Measurements from ENCODE around the gene OR6P1. TPM values are rescaled to one million over a fixed set of nuclear protein-coding genes. Genes with fewer than 3 reads are reported as not detected.

The OR6P1 gene
- total RNA-seq, 1 donor from 2014 or later = not detected

- no peaks in the 10 kb centered on the region for H3K4me1 ChIP-seq
- H3K27ac ChIP-seq = no peak overlapping the region
- H3K9me3 ChIP-seq = no peaks in the 10 kb centered on the region
- intact Hi-C loops (cut with DNase I) = no loop called here
- H3K36me3 ChIP-seq = no peaks in the 10 kb centered on the region
- H3K4me3 ChIP-seq = no peak overlapping the region
- no peaks in the 10 kb centered on the region for H3K27me3 ChIP-seq
- TF ChIP-seq POLR2A (IDR thresholded peaks at IDR 0.05) = no peak
- no peak for TF ChIP-seq POLR2AphosphoS5 (IDR thresholded peaks at IDR 0.05; ENCODE audit: insufficient read depth in 1 of 2, low read depth in 1 of 2)
- TF ChIP-seq CTCF (IDR thresholded peaks at IDR 0.05) = no peak
- no peak for DNase-seq (ENCODE audit: extremely low spot score in 2 of 2)
Measured at GRCh38 chr1:158572226-158572625, 1.8 kb upstream of the OR6P1 start.

- H3K27me3 ChIP-seq = no peaks in the 10 kb centered on the region
- DNase-seq (ENCODE audit: extremely low spot score in 2 of 2) = no peak
- intact Hi-C loops (cut with DNase I) = no loop called here
- no peak overlapping the region for H3K27ac ChIP-seq
- H3K4me3 ChIP-seq = no peak overlapping the region
- H3K4me1 ChIP-seq = no peaks in the 10 kb centered on the region
- no peaks in the 10 kb centered on the region for H3K9me3 ChIP-seq
- no peak for TF ChIP-seq POLR2A (IDR thresholded peaks at IDR 0.05)
- no peak for TF ChIP-seq POLR2AphosphoS5 (IDR thresholded peaks at IDR 0.05; ENCODE audit: insufficient read depth in 1 of 2, low read depth in 1 of 2)
- TF ChIP-seq CTCF (IDR thresholded peaks at IDR 0.05) = no peak
- H3K36me3 ChIP-seq = no peaks in the 10 kb centered on the region
Measured at GRCh38 chr1:158564608-158565007, 5.8 kb downstream of the OR6P1 start.

- TF ChIP-seq CTCF (IDR thresholded peaks at IDR 0.05) = no peak
- no peak for TF ChIP-seq POLR2A (IDR thresholded peaks at IDR 0.05)
- no peak for TF ChIP-seq POLR2AphosphoS5 (IDR thresholded peaks at IDR 0.05; ENCODE audit: insufficient read depth in 1 of 2, low read depth in 1 of 2)
- intact Hi-C loops (cut with DNase I) = no loop called here
- H3K27ac ChIP-seq = no peak overlapping the region
- H3K4me3 ChIP-seq = no peak overlapping the region
- DNase-seq (ENCODE audit: extremely low spot score in 2 of 2) = no peak
- no peaks in the 10 kb centered on the region for H3K36me3 ChIP-seq
- no peaks in the 10 kb centered on the region for H3K4me1 ChIP-seq
- H3K9me3 ChIP-seq = no peaks in the 10 kb centered on the region
- no peaks in the 10 kb centered on the region for H3K27me3 ChIP-seq
Measured at GRCh38 chr1:158563853-158564252, 6.5 kb downstream of the OR6P1 start.

GRCh38 chr1:158559696-158560095, 10.7 kb downstream of the OR6P1 start:
- H3K27me3 ChIP-seq = no peaks in the 10 kb centered on the region
- no peak overlapping the region for H3K4me3 ChIP-seq
- no peak for TF ChIP-seq POLR2A (IDR thresholded peaks at IDR 0.05)
- no peak for TF ChIP-seq CTCF (IDR thresholded peaks at IDR 0.05)
- TF ChIP-seq POLR2AphosphoS5 (IDR thresholded peaks at IDR 0.05; ENCODE audit: insufficient read depth in 1 of 2, low read depth in 1 of 2) = no peak
- intact Hi-C loops (cut with DNase I) = no loop called here
- no peak overlapping the region for H3K27ac ChIP-seq
- H3K9me3 ChIP-seq = no peaks in the 10 kb centered on the region
- H3K4me1 ChIP-seq = no peaks in the 10 kb centered on the region
- DNase-seq (ENCODE audit: extremely low spot score in 2 of 2) = no peak
- no peaks in the 10 kb centered on the region for H3K36me3 ChIP-seq

GRCh38 chr1:158554352-158554751, 16.0 kb downstream of the OR6P1 start, which contains the start of gene OR6Y1:
Gene OR6Y1, minus strand, starts transcription at chr1:158554405. Its CDS starts 6,300 bp downstream, at chr1:158548105.
- Histone ChIP-seq H3K36me3 (no peaks in the 10 kb centered on the region), H3K9me3 (no peaks in the 10 kb centered on the region), H3K4me3 (no peak within 1 kb of the TSS), H3K27me3 (no peaks in the 10 kb centered on the region), H3K4me1 (no peaks in the 10 kb centered on the region), H3K27ac (no peak within 1 kb of the TSS)
- no peak for DNase-seq (ENCODE audit: extremely low spot score in 2 of 2)
- no peak for TF ChIP-seq CTCF (IDR thresholded peaks at IDR 0.05)
- TF ChIP-seq POLR2AphosphoS5 (IDR thresholded peaks at IDR 0.05; ENCODE audit: insufficient read depth in 1 of 2, low read depth in 1 of 2) = no peak
- TF ChIP-seq POLR2A (IDR thresholded peaks at IDR 0.05) = no peak
- intact Hi-C loops (cut with DNase I) = no loop called here
